ENCODE measurements around the gene TXNL4A.
"Not testable (repeated sequence)": the region's sequence is repeated elsewhere in the genome, so short reads cannot be mapped to it uniquely, and the experiment has no call there.

The TXNL4A gene

GRCh38 chr18:79963658-79964329, 24.6 kb downstream of the TXNL4A start:
- DNase-seq: no peak

GRCh38 chr18:79962835-79963657, 25.3 kb downstream of the TXNL4A start:
- no peak for DNase-seq

GRCh38 chr18:79962311-79962710, 26.1 kb downstream of the TXNL4A start:
- DNase-seq: no peak

GRCh38 chr18:79961527-79962291, 26.7 kb downstream of the TXNL4A start:
- no peak for DNase-seq

- DNase-seq: no peak
Measured at GRCh38 chr18:79960921-79961526, 27.3 kb downstream of the TXNL4A start.

- not testable (repeated sequence) for DNase-seq
Measured at GRCh38 chr18:79960161-79960801, 28.1 kb downstream of the TXNL4A start.

GRCh38 chr18:79958981-79959380, 29.4 kb downstream of the TXNL4A start:
- no peak for DNase-seq

- no peak for DNase-seq
Measured at GRCh38 chr18:79956276-79956675, 32.1 kb downstream of the TXNL4A start.

GRCh38 chr18:79955302-79956075, 32.9 kb downstream of the TXNL4A start:
- no peak for DNase-seq

GRCh38 chr18:79954791-79955190, 33.6 kb downstream of the TXNL4A start:
- DNase-seq: no peak

GRCh38 chr18:79953971-79954651, 34.3 kb downstream of the TXNL4A start:
- DNase-seq: peak; percentile 42

GRCh38 chr18:79952996-79953559, 35.3 kb downstream of the TXNL4A start:
- DNase-seq: no peak

- no peak for DNase-seq
Measured at GRCh38 chr18:79952456-79952995, 35.8 kb downstream of the TXNL4A start.

- peak; percentile 84 for DNase-seq
Measured at GRCh38 chr18:79951545-79952455, 36.6 kb downstream of the TXNL4A start, which contains the start of gene SLC66A2. Gene SLC66A2, minus strand, starts transcription at chr18:79951653. Its CDS starts 727 bp downstream, at chr18:79950926.

GRCh38 chr18:79950515-79951341, 37.6 kb downstream of the TXNL4A start:
- DNase-seq: no peak

- DNase-seq: no peak
Measured at GRCh38 chr18:79949697-79950487, 38.5 kb downstream of the TXNL4A start.

GRCh38 chr18:79948719-79949411, 39.5 kb downstream of the TXNL4A start:
- DNase-seq: no peak
